Smooth muscle cell (in vitro differentiated cells): Measurements from ENCODE around the gene GSAP. TPM values are rescaled to one million over a fixed set of nuclear protein-coding genes. Genes with fewer than 3 reads are reported as not detected.

Experiments
- DNase-seq: peaks from one replicate; lab custom pipeline; 2025; ENCODE audit not compliant: unreplicated experiment; lab: John Stamatoyannopoulos, UW
- H2AFZ ChIP-seq: fragments of 200-600 bp; sonication (generic); 2 replicates; pipeline ENCODE4 v1.6.0; 2016; ENCODE audit warnings: antibody characterized with exemption, low read depth, mild to moderate bottlenecking
- H3F3A ChIP-seq: fragments of 200-600 bp; sonication (generic); 2 replicates; pipeline ENCODE4 v1.6.0; 2017; ENCODE audit warnings: antibody characterized with exemption, low read depth
- H3K27ac ChIP-seq: fragments of 200-600 bp; sonication (generic); 2 replicates; pipeline ENCODE4 v1.5.1; 2016; ENCODE audit warnings: low read depth, mild to moderate bottlenecking
- H3K27me3 ChIP-seq: fragments of 200-600 bp; sonication (generic); 2 replicates; pipeline ENCODE4 v1.6.1; 2016; ENCODE audit warnings: low read depth, mild to moderate bottlenecking
- H3K36me3 ChIP-seq: fragments of 200-600 bp; sonication (generic); 2 replicates; pipeline ENCODE4 v1.5.1; 2016; ENCODE audit warnings: low read depth
- H3K4me1 ChIP-seq: fragments of 200-600 bp; sonication (generic); 2 replicates; pipeline ENCODE4 v1.5.1; 2016; ENCODE audit warnings: low read depth
- H3K4me2 ChIP-seq: fragments of 200-600 bp; sonication (generic); 2 replicates; pipeline ENCODE4 v1.6.0; 2016; ENCODE audit warnings: mild to moderate bottlenecking
- H3K4me3 ChIP-seq: fragments of 200-600 bp; sonication (generic); 2 replicates; pipeline ENCODE4 v1.5.1; 2016; ENCODE audit warnings: mild to moderate bottlenecking
- H3K79me2 ChIP-seq: fragments of 200-600 bp; sonication (generic); 2 replicates; pipeline ENCODE4 v1.6.0; 2016; ENCODE audit warnings: low read depth, mild to moderate bottlenecking
- H3K9ac ChIP-seq: fragments of 200-600 bp; sonication (generic); 2 replicates; pipeline ENCODE4 v1.6.0; 2016; ENCODE audit warnings: low read depth
- H3K9me3 ChIP-seq: fragments of 200-600 bp; sonication (generic); replicated peaks from 2 replicates; pipeline ENCODE4 v1.5.1; 2016; ENCODE audit warnings: low read depth
- H4K20me1 ChIP-seq: fragments of 200-600 bp; sonication (generic); 2 replicates; pipeline ENCODE4 v1.6.0; 2016; ENCODE audit warnings: low read depth
- WGBS: methylation state at CpG from one replicate; pipeline ENCODE4 v1.1.7; 2016; ENCODE audit warnings: low lambda C conversion rate; 5-methylcytosine and 5-hydroxymethylcytosine counted together
- polyA plus RNA-seq: library from polyadenylated mRNA; unstranded; fragments of >200 nt; fragmentation: Nextera tagmentation; extraction: Ambion mirVana; gene quantifications from 2 replicates; pipeline ENCODE4 v1.2.1, GENCODE V29; 2016
- total RNA-seq: library from RNA; depleted of rRNA; stranded (reverse); fragments of >200 nt; gene quantifications from 2 replicates; pipeline ENCODE4 v1.2.3, GENCODE V29; 2014
- TF ChIP-seq, protein P1 (sequence below): fragments of 200-600 bp; sonication (generic); IDR thresholded peaks from 2 replicates; pipeline ENCODE4 v1.5.1; 2017; ENCODE audit warnings: borderline replicate concordance, mild to moderate bottlenecking, antibody characterized with exemption; ENCODE audit not compliant: insufficient read depth, poor library complexity, severe bottlenecking

Gene GSAP
- total and polyA plus RNA-seq, 2 experiments from 2014 or later, result 0.45 to 0.94 TPM

- Histone ChIP-seq H4K20me1 (no peaks in the 10 kb centered on the region), H3K9me3 (no peaks in the 10 kb centered on the region), H3K9ac (no peak overlapping the region), H3K27ac (no peak overlapping the region), H3F3A (no peaks in the 10 kb centered on the region), H2AFZ (no peak overlapping the region), H3K36me3 (no peaks in the 10 kb centered on the region), H3K4me2 (no peak overlapping the region), H3K27me3 (no peaks in the 10 kb centered on the region), H3K4me3 (no peak overlapping the region), H3K4me1 (no peaks in the 10 kb centered on the region), H3K79me2 (no peaks in the 10 kb centered on the region)
- TF ChIP-seq, protein P1, sequence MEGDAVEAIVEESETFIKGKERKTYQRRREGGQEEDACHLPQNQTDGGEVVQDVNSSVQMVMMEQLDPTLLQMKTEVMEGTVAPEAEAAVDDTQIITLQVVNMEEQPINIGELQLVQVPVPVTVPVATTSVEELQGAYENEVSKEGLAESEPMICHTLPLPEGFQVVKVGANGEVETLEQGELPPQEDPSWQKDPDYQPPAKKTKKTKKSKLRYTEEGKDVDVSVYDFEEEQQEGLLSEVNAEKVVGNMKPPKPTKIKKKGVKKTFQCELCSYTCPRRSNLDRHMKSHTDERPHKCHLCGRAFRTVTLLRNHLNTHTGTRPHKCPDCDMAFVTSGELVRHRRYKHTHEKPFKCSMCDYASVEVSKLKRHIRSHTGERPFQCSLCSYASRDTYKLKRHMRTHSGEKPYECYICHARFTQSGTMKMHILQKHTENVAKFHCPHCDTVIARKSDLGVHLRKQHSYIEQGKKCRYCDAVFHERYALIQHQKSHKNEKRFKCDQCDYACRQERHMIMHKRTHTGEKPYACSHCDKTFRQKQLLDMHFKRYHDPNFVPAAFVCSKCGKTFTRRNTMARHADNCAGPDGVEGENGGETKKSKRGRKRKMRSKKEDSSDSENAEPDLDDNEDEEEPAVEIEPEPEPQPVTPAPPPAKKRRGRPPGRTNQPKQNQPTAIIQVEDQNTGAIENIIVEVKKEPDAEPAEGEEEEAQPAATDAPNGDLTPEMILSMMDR, result no peak
- DNase-seq, result no peak
- WGBS, result 90% methylated on average over 1 of the region's 1 CpG
Measured at GRCh38 chr7:77450054-77450453, 33.9 kb upstream of the GSAP start.

DNA sequence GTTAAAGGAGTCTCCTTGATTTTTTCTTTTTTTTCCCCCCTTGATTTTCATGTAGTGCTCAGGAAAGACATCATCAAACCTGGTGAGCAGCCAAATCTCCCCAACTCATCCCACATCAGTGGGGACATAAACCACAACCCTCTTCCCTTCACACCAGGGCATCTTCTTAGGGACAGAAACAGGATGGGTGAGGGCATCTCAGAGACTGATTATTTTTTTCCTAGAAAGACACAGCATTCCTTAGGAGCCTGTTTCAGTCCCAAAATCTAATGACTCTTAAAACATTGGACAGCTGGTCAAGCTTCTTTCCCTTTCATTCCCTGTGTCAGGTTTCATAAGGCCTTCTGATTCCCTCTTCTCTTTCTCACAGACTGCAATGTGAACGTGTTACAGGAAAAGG, 31.5 kb upstream of the GSAP start:
- H3K79me2 ChIP-seq, result no peaks in the 10 kb centered on the region
- no peaks in the 10 kb centered on the region for H3K4me1 ChIP-seq
- no peak overlapping the region for H3K27ac ChIP-seq
- no peaks in the 10 kb centered on the region for H4K20me1 ChIP-seq
- WGBS, result 90% methylated on average over 1 of the region's 1 CpG
- TF ChIP-seq, protein P1, result no peak
- no peak overlapping the region for H3K9ac ChIP-seq
- H2AFZ ChIP-seq, result no peak overlapping the region
- no peaks in the 10 kb centered on the region for H3K9me3 ChIP-seq
- H3K27me3 ChIP-seq, result no peaks in the 10 kb centered on the region
- H3F3A ChIP-seq, result no peaks in the 10 kb centered on the region
- no peak overlapping the region for H3K4me3 ChIP-seq
- no peaks in the 10 kb centered on the region for H3K36me3 ChIP-seq
- H3K4me2 ChIP-seq, result no peak overlapping the region
- no peak for DNase-seq

GRCh38 chr7:77444123-77444522, 28.0 kb upstream of the GSAP start:
- no peak for DNase-seq
- H3K9ac ChIP-seq, result no peak overlapping the region

GRCh38 chr7:77443042-77443441, 26.9 kb upstream of the GSAP start:
- H3K4me3 ChIP-seq, result no peak overlapping the region
- H3K4me1 ChIP-seq, result no peaks in the 10 kb centered on the region
- H3K27ac ChIP-seq, result no peak overlapping the region
- H3F3A ChIP-seq, result no peaks in the 10 kb centered on the region
- H3K9me3 ChIP-seq, result no peaks in the 10 kb centered on the region
- DNase-seq, result no peak
- H2AFZ ChIP-seq, result no peak overlapping the region
- H3K79me2 ChIP-seq, result no peaks in the 10 kb centered on the region
- 97% methylated on average over 2 of the region's 2 CpGs for WGBS
- no peaks in the 10 kb centered on the region for H3K27me3 ChIP-seq
- no peaks in the 10 kb centered on the region for H3K36me3 ChIP-seq
- no peak overlapping the region for H3K9ac ChIP-seq
- TF ChIP-seq, protein P1, result no peak
- no peak overlapping the region for H3K4me2 ChIP-seq
- no peaks in the 10 kb centered on the region for H4K20me1 ChIP-seq

More at GRCh38 chr7:77444123-77444522, 28.0 kb upstream of the GSAP start:
- Histone ChIP-seq H3K4me3 (no peak overlapping the region), H3K36me3 (no peaks in the 10 kb centered on the region), H3K4me2 (peak overlapping the region; percentile 13), H3K27ac (no peak overlapping the region), H3K9me3 (no peaks in the 10 kb centered on the region), H3K27me3 (no peaks in the 10 kb centered on the region), H3F3A (no peaks in the 10 kb centered on the region), H4K20me1 (no peaks in the 10 kb centered on the region), H2AFZ (no peak overlapping the region), H3K79me2 (no peaks in the 10 kb centered on the region), H3K4me1 (no peaks in the 10 kb centered on the region)
- 8% methylated on average over 1 of the region's 1 CpG for WGBS
- TF ChIP-seq, protein P1, result no peak
